HCT116 (cell line): Measurements from ENCODE around the gene ANKRD36C.
"Not testable (repeated sequence)": the region's sequence is repeated elsewhere in the genome, so short reads cannot be mapped to it uniquely, and the experiment has no call there.

Source experiments
- CTCF ChIP-seq, 3 experiments: fragments of 200-600 bp in 1 of 3; sonication (generic) in 1 of 3; IDR thresholded peaks in 2 of 3; conservative IDR thresholded peaks in 1 of 3; 2 replicates each; pipeline ENCODE4 v1.5.1; 2012 to 2017; ENCODE audit warnings: low read depth in 2 of 3, low read length in 2 of 3, antibody characterized with exemption in 1 of 3, borderline replicate concordance in 1 of 3, control low read depth in 1 of 3, mild to moderate bottlenecking in 1 of 3, mixed read lengths in 1 of 3, mixed run types in 1 of 3, moderate library complexity in 1 of 3; ENCODE audit not compliant: insufficient read depth in 1 of 3
- FOSL1 ChIP-seq: IDR thresholded peaks from 2 replicates; pipeline ENCODE4 v1.6.1; 2012; ENCODE audit warnings: low read depth
- POLR2A ChIP-seq: IDR thresholded peaks from 2 replicates; pipeline ENCODE4 v1.7.0; 2011; ENCODE audit warnings: borderline replicate concordance; ENCODE audit not compliant: insufficient read depth, insufficient read length; ENCODE audit errors: extremely low read depth
- POLR2AphosphoS5 ChIP-seq: IDR thresholded peaks from 2 replicates; pipeline ENCODE4 v1.6.1; 2011; ENCODE audit warnings: mild to moderate bottlenecking, low read depth, low read length, moderate library complexity

- TF ChIP-seq POLR2A; CTCF (IDR thresholded peaks at IDR 0.05 in 2 of 3, conservative IDR thresholded peaks at IDR 0.05 in 1 of 3; ENCODE audit: borderline replicate concordance in 1 of 3, insufficient read depth in 1 of 3, low read depth in 2 of 3, low read length in 2 of 3); FOSL1; POLR2AphosphoS5: not testable (repeated sequence)
Measured at GRCh38 chr2:95911431-95911830, 80.2 kb downstream of the ANKRD36C start.
